GM21515 (cell line): ENCODE results near the gene MPRIP.
"Not testable (repeated sequence)": the region's sequence is repeated elsewhere in the genome, so short reads cannot be mapped to it uniquely, and the experiment has no call there.

Experiments
- ATAC-seq: cut with Tn5 transposase; IDR thresholded peaks from one replicate; pipeline ENCODE4 v1.9.1; 2021; ENCODE audit not compliant: unreplicated experiment

The MPRIP gene

DNA sequence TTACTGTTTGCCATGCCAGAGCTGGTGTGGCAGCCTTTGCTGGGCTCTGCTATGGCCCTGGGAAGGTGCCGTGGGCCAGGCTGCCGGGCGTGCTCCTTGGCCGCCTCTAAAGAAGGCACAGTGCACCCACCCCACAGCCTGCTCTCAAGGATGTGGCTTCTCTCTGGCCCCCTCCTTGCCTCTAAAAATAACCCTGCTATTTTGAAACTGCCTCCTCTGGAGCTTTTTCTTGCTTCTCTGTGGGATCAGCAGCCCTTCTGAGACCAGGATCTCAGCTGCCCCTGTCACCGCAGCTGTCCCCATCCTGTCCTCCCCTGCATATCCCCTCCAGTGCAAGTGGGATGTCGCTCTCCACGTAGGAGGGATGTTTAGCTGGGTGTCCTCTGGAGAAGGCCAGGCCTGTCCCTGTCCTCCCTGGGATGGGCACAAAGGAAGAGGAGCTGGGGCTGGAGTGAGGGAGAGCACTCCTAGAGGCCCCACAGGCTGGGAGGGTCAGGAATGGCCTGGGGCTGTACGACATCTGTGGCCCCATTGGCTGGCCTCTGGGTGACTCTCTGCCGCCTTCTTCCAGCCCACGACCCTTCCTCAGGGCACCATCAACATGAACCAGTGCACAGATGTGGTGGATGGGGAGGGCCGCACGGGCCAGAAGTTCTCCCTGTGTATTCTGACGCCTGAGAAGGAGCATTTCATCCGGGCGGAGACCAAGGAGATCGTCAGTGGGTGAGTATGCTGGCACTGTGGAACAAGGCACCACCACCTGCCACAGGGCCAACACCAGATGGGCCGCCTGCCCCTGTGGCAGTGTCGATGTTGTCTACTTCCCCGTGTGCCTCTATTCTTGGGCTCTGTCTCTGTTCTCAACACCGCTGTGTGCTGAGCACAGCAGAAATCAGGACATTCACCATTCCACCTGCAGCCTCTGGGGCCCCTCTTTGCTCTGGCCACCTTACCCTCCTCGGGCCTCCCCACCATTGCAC, 84.2 kb downstream of the MPRIP start:
- ATAC-seq: no peak

DNA sequence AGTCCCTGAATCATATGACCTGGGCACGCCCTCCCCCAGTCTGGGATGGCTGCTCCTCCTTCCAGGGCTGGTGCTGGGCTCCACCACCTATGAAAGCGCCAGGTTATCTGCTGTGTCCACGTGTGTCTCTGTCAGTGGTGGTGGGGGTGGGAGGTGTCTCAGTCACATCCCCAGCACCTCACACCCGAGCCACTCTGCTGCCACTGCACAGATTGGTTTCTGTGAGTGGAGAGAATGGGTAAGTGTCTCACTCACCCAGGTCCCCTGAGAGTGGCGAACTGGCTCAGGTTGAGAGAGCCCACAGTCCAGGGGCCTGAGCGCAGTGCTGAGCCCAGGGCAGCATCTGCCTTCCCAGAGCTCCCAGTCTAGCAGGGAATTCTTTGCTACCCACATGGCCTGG, 84.9 kb downstream of the MPRIP start:
- ATAC-seq: no peak

DNA sequence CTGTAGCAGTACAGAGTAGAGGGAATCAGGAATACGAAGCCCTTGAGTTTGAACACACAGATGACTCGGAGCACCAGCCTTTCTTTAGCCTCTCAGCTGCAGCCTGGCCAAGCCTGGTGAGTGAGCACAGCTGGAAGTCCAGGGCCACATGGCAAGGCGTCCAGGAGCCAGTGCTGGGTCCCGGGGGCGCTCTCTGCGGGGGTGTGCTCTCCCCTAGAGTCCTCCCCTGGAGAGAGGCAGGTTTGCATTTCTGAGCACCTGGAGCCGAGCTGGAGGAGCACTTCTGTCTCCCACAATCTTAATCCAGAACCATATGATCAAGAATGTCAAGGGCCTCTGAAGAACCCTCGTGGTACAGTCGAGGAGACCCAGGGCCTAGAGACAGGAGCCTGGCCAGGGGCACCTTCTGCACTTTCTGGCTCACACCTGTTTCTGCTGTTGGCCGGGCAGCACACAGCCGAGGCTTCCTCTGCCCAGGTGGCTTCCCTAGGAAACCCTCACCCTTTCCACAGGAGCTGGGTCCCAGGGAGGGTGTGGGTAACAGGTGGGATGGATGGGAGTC, 85.6 kb downstream of the MPRIP start:
- no peak for ATAC-seq

DNA sequence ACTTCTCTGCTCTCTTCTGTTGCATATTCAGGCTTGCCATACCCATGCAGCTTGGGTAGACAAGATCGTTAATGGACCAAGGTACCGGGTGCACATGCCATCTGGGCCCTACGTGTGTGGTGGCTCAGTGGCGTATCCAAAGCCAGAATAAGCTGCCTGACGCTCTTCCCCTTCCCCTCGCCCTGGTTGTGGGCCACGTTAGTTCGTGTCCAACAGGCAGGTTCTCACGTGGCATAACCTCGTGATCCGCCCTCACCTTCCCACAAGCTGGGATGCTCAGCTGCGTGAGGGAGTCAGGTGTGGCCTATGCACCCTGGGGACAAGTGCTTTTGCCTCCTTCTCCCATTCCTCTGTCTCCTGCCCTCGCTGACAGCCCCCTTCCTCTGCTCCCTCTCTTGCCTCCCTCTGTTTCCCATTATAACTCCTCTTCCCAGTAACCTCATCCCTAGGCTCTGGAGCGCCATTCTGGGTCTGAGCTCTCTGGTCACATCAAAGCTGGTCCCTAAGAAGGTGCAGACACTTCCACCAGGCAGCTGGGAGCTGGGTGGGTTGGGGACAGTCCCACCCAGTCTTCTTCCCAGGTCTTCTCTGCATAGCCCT, 86.3 kb downstream of the MPRIP start:
- ATAC-seq: no peak

DNA sequence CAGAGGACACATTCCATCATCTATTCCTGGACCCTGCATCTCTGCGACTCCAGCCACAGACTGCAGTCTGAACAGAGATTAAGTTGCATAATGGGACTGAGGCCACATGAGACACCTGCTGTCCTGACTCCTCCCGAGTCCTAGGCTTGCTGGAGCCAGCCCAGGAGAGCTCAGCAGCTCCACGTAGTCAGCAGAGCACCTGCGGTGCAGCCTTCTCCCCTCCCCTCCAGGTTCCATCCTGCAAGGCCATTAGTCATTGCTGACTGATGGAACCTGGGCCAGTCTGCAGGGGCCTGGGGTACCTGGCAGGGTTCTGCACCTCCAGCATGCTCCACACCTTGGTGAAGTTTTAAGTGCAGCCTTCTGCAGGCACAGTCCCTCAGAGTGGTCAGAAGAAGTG, 87.2 kb downstream of the MPRIP start:
- ATAC-seq: no peak

DNA sequence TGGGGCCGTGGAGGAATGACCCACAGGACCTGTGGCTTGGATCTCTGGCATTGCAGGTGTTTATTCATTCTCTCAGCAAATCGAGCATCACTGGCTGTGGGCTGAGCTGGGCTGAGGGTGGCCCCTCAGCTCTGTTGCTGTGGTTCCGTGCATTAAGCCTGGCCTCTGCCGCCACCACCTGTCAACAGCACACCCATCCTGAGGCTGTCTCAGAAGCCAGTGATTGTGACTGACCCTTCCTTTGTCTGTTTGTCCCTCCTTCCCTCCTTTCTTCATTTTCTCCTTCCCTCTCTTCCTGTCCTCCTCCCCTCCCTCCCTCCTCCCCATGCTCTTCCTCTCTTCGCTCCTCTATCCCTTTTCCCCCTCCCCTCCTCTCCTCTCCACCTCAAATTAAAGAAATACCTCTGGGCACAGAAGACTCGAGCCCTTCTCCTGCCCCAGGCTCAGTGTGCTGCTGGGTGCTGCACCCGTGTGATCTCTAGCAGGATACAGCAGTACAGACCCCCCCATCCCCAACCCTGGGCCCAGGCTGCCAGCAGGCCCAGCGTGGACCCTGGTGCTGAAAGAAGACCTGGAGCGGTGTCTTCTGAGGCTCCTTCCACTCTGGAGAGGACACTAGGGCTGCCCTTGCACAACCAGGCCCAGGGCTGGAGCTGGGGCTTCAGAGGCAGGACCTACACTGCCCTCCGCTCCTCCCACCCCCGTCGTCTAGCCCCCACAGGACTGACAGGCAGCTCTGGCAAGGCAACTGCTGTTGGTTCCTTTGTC, 88.0 kb downstream of the MPRIP start:
- no peak for ATAC-seq

DNA sequence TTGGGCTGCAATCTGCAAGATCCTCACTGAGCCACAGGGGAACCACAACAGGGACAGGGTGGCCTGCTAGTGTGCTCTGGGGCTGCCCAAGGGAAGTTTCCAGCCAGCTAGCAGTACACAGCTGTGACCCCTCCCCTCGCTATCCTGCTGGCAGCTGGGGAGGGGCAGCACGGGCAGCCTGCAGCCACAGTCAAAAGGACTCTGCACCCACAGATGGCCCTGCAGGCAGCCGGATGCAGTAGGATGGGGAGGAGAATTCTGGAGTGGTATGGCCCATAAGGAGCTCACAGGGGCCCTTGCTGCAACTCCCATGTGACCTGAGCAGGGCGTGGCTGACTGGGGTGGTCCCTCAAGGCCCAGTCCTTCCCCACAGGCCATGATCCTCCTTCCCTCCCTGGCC, 89.6 kb downstream of the MPRIP start:
- no peak for ATAC-seq

DNA sequence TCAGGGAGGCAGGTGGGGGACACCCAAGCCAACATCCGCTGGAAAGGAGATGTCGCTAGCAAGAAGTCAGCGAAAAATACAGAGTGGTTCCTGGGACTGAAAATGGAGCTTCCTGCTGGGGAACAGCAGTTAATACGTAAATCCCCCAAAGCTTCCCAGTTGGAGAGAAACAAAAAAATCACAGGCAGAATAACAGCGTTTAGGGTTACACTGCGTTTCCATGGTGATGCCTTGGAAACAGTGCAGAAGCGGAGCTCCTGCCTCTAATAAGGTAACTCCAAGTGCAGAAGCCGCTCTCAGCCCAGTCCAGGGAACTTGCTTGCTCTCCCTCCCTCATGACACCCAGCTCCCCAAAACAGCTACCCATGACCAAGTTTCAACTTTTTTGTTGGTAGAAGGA, 90.5 kb downstream of the MPRIP start:
- ATAC-seq: no peak

DNA sequence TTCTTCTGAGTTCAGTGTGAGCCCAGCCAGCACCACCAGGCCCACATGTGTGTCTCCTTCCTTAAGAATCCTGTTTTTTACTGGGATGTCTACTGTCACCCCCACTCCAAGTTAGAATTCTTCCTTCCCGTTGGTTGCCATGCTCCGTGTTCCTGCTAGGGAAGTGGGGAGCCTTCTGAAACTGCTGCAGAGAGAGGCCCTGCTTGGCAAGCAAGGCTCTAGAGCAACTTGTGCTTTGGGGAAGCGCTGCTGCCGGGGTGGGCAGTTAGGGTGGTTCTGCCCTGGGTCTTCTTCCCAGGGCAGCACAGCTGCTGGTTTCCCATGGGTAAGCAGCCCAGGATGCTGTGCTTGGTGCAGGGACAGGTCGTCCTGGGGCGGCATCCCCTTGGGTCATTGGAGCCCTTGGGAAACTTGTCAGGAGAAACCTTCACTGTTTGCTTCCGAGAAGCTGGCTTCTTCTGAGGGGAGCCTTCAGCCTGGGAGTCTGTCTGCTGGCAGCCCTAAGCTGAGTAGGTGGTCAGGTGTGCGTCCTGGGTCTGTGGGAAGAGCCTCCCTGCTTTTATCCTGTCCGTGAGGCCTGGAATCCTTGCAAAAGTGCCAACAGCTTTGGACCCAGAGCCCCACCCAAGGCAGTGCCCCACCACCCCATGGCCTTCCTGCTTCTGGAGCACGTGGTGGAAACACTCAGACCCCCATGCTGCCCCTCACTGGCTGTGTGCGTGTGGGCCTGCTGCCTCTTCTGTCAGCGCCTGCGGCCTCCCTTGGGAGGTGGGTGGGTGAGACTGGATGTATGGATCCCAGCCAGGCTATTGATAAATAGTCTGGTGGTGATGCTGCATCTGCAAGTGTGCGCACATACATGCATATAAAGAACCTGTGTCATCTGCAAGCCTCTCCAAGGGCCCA, 92.0 kb downstream of the MPRIP start:
- ATAC-seq: no peak

DNA sequence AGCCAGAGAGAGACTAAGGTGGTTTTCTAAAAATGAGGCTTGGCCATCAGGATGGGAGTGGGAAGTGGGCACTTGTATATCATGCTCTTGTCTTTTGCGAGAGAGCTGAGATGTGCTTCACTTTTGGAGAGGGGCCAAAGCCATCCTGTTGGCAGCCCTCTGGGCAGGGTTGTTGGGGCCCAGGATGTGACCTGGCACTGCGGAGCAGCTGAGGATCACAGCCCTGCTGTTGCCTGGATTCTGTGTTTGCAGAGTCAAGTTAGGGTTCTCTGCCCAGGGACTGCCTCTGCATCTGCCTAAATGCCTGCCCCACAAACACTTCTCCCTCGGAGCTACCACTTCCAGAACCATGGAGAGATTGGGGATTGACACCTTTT, 92.7 kb downstream of the MPRIP start:
- no peak for ATAC-seq

DNA sequence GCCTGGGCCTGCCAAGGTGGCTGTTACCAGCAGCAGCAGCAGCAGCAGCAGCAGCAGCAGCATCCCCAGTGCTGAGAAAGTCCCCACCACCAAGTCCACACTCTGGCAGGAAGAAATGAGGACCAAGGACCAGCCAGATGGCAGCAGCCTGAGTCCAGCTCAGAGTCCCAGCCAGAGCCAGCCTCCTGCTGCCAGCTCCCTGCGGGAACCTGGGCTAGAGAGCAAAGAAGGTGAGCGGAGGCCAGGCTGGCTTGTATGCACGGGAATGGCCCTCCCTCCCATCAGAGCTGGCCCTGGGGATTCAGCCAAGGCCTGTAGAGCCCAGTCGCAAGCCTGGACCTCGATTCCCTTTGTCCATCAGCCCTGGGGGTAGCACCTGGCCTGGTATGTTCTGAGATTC, 94.0 kb downstream of the MPRIP start:
- not testable (repeated sequence) for ATAC-seq

DNA sequence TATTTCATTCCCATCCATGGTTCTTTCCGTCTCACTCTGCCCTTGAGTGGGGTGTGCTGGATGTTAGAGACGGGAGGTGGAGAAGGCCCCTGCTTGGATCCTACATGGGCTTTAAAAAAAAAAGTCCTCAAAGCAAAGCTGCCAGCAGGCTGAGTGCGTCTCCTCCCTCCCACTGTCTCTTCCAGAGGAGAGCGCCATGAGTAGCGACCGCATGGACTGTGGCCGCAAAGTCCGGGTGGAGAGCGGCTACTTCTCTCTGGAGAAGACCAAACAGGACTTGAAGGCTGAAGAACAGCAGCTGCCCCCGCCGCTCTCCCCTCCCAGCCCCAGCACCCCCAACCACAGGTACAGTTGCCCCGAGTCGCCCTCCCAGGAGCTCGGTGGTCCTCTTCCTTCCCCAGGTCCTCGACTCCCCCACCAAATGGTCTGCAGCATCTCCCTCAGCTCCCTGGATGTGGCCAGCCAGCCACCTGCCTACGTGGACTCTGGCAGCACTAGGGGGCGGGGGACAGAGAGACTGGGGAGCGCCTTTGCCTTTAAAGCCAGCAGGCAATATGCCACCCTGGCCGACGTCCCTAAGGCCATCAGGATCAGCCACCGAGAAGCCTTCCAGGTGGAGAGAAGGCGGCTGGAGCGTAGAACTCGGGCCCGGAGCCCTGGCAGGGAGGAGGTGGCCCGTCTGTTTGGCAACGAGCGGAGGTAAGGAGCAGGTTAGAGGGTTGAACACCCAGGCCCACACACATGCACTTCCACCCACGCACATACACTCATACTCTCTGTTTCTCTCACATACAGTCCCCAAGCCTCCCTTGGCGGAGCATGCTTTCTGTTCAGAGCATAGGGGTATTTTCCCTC, 95.7 kb downstream of the MPRIP start:
- no peak for ATAC-seq

DNA sequence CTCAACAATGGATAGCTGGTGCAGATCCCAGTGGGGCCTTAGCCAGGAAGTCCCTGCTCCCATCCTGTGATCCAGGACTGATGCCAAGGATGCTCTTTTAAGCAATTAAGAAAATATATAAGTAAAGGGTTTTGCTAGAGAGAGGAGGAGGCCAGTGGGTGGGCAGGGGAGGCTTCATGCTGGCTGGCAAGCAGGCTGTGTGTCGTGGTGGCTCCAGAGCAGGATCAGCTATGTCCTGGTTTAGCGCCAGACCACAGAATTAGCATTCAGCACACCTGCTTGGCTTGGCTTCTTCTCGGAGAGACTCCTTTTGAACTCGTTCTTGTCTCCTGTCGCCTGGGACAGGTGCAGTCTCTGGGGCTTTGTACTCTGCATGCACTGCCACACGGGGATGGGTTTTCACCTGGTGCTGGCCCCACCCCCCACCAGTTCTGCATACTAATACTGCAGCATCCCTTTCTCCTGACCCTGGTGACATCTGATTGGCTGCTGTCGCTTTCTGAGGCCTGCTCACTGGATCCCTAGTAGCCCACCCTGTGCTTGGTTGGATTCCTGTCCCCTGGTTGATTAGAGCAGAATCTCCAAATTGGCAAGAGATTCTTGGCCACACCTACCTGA, 97.8 kb downstream of the MPRIP start:
- no peak for ATAC-seq

DNA sequence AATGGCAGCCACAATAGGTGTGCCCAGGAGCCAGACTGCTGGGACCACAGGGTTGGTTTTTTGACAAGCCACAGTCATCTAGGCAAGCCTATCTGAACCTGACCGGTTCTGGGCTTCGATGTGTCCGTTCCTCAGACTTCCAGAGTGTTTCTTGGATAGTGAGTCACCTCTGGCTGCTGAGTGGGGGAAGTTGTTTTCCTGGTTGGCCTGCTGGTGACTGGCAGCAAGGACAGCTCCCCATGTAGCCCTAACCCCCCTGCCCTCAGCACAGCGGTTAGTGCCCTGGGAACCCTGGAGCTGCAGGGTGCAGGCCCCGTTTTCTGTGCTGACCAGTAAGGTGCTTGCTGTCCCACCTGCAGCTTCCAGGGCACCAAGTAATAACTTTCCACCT, 98.3 kb downstream of the MPRIP start:
- ATAC-seq: no peak

DNA sequence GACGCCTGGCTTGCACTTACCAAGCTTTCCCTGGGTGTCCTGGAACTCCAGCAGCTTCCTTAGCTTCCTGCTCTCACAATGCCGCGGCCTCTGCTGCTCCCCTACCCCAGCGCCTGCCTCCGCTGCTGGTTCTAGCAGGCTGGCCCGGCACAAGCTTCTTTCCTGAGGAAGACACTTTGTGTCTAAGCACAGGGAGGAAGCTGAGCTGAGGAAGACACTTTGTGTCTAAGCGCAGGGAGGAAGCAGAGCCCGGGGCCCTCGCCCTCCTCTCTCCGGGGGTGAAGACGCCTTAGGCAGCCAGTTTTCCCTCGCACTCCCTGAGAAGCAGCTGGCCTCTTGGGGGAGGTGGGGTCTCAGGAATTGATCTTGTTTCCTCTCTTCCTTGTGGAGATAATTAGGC, 99.0 kb downstream of the MPRIP start:
- no peak for ATAC-seq

DNA sequence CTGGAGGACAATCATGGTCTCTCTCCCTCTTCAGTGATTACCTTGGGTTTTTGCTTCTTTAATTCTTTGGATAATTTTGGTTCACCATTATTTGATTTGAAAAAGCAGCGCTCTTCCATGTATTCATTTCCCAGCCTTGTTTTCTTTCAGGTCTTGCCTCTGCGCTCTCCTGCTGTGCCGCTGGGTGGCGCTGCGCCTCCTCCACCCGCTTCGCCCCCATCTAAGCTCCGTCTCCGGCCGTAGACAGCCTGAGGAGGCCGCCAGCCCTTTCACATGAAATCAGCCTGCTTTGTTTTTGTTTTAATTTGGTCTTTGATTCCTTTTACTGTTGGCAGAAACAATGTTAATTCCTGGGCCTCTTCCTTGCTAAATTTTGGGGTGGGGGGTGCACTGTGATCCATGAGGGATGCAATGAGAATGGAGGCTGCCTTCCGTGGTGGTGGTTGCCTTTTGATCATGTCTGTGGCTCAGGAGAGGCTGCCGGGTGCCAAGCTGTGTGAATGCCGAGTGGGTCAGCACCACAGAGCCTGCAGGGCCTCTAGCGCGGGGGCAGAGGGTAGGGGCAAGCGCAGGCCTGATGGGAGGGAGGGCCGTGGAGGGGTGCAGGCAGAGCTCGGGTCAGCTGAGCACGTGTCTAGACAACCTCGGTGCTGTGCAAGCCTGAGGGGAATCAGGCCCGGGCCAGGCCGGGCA, 99.7 kb downstream of the MPRIP start:
- ATAC-seq: no peak

DNA sequence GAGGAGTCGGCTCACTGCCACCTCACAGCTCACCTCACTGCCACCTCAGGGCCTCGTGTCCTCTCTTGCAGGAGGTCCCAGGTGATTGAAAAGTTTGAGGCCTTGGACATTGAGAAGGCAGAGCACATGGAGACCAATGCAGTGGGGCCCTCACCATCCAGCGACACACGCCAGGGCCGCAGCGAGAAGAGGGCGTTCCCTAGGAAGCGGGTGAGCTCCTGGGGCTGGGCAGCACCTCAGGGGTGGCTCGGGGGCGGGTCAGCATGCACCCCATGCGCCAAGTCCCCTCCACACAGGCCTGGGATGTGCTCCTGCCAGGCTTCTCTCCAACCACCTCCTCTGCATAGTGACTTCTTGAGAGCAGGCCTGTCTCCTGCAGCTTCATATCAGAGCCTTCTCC, 100.3 kb downstream of the MPRIP start:
- ATAC-seq: no peak

DNA sequence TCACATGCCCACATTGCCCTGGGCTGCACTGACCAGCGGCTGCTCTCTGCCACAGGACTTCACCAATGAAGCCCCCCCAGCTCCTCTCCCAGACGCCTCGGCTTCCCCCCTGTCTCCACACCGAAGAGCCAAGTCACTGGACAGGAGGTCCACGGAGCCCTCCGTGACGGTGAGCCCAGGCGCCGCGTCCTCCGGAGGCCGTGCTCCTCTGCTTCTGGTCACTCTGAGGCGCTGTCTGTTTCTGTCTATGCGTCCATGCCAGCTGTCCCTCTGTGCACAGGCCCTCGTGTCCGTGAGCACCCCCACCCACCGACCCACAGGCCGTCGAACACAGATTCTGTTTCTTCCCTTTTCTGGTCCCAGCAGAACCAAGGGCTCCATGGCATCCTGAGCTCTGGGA, 101.2 kb downstream of the MPRIP start:
- no peak for ATAC-seq

DNA sequence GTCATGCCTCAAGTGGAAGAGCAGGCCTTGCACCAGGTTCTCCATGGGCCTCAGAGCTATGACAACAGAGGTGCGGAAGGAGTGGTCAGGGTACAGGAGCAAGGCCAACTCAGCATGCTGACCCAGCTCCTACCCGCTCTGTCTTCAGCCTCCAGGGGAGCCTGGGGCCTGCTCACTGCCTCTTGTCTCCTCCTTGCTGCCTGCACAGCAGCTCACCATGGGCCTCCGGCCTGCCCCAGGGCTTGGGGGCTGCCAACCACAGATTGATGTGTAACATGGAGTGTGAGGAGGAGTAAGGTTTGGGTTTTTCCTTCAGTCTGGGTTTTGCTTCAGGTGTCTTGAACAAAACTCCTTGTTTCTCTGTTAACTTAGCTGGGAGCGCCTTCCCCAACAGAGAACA, 101.8 kb downstream of the MPRIP start:
- no peak for ATAC-seq
